IMR-90 (cell line): ENCODE data around the gene AADAC. TPM values are rescaled to one million over a fixed set of nuclear protein-coding genes. Genes with fewer than 3 reads are reported as not detected.

ENCODE experiments used
- ATAC-seq: fragments of 200-7000 bp; cut with Tn5 transposase; 2 replicates; pipeline ENCODE4 v1.9.1; 2020; ENCODE audit warnings: low read depth, mild to moderate bottlenecking, moderate library complexity
- BruUV-seq: library from RNA; stranded (reverse); fragments of 400-500 nt; replicated peaks from 2 replicates; lab custom pipeline; 2021; lab: Mats Ljungman, UMichigan
- CTCF ChIA-PET: fragments of 300-600 bp; formaldehyde crosslinking; extraction: SDS; loops from one replicate; lab custom pipeline; 2021; ENCODE audit warnings: antibody characterized with exemption; lab: Yijun Ruan, JAX
- POLR2A ChIA-PET: fragments of 300-600 bp; sonication (Branson Sonifier 250); formaldehyde crosslinking; loops from one replicate; lab custom pipeline; 2022; ENCODE audit warnings: antibody characterized with exemption; ENCODE audit not compliant: unreplicated experiment; lab: Charles Lee
- DNase-seq: peaks from one replicate; pipeline ENCODE4 v3.0.0; 2013
- H2AFZ ChIP-seq: replicated peaks from 2 replicates; pipeline ENCODE3; 2013; ENCODE audit warnings: low read length, mild to moderate bottlenecking; ENCODE audit not compliant: poor library complexity
- H2AK5ac ChIP-seq: 2 replicates; pipeline ENCODE4 v1.6.1; 2013; ENCODE audit warnings: low read depth, low read length, inconsistent platforms
- H2AK9ac ChIP-seq: replicated peaks from 2 replicates; pipeline ENCODE3; 2013; ENCODE audit warnings: mild to moderate bottlenecking, low read depth, low read length, moderate library complexity; ENCODE audit not compliant: poor library complexity
- H2BK120ac ChIP-seq: 2 replicates; pipeline ENCODE4 v1.6.1; 2013; ENCODE audit warnings: low read depth, low read length, inconsistent platforms
- H2BK15ac ChIP-seq: 3 replicates; pipeline ENCODE4 v1.6.1; 2013; ENCODE audit warnings: low read depth, low read length, inconsistent platforms
- H2BK20ac ChIP-seq: 2 replicates; pipeline ENCODE4 v1.6.1; 2013; ENCODE audit warnings: low read depth, mild to moderate bottlenecking, inconsistent platforms, low read length, moderate library complexity
- H2BK5ac ChIP-seq: 2 replicates; pipeline ENCODE4 v1.6.1; 2013; ENCODE audit warnings: mild to moderate bottlenecking, low read depth, low read length, inconsistent platforms; ENCODE audit not compliant: poor library complexity, severe bottlenecking
- H3K14ac ChIP-seq: replicated peaks from 2 replicates; pipeline ENCODE4 v1.6.1; 2013; ENCODE audit warnings: low read depth, low read length, inconsistent platforms
- H3K18ac ChIP-seq: 2 replicates; pipeline ENCODE4 v1.6.1; 2013; ENCODE audit warnings: low read depth, low read length, control low read depth
- H3K23ac ChIP-seq: 2 replicates; pipeline ENCODE4 v1.6.1; 2013; ENCODE audit warnings: low read depth, low read length, inconsistent platforms
- H3K27ac ChIP-seq: 2 replicates; pipeline ENCODE4 v1.5.1; 2013; ENCODE audit warnings: mild to moderate bottlenecking, control low read depth, low read length; ENCODE audit not compliant: insufficient read depth
- H3K27me3 ChIP-seq: 2 replicates; pipeline ENCODE4 v1.6.1; 2013; ENCODE audit warnings: low read length; ENCODE audit not compliant: control insufficient read depth, insufficient read depth
- H3K36me3 ChIP-seq: 2 replicates; pipeline ENCODE4 v1.6.1; 2013; ENCODE audit warnings: low read length, mixed read lengths; ENCODE audit not compliant: control insufficient read depth, insufficient read depth
- H3K4ac ChIP-seq: 2 replicates; pipeline ENCODE4 v1.6.1; 2013; ENCODE audit warnings: low read depth, low read length, inconsistent platforms
- H3K4me1 ChIP-seq: 2 replicates; pipeline ENCODE4 v1.6.1; 2013; ENCODE audit warnings: low read length, mixed read lengths; ENCODE audit not compliant: control insufficient read depth, insufficient read depth
- H3K4me2 ChIP-seq: 2 replicates; pipeline ENCODE4 v1.6.1; 2013; ENCODE audit warnings: low read depth, mild to moderate bottlenecking, control low read depth, low read length, moderate library complexity
- H3K4me3 ChIP-seq: 2 replicates; pipeline ENCODE4 v1.5.1; 2013; ENCODE audit warnings: low read depth, mild to moderate bottlenecking, control low read depth, low read length, moderate library complexity; ENCODE audit not compliant: insufficient read depth
- H3K56ac ChIP-seq: 2 replicates; pipeline ENCODE4 v1.6.1; 2013; ENCODE audit warnings: low read length, inconsistent platforms; ENCODE audit not compliant: insufficient read depth; ENCODE audit errors: extremely low read depth
- H3K79me1 ChIP-seq, 2 experiments: 2 replicates each; pipeline ENCODE4 v1.6.1; 2013; ENCODE audit warnings: low read length in 2 of 2, inconsistent platforms in 1 of 2, low read depth in 1 of 2
- H3K9ac ChIP-seq: 2 replicates; pipeline ENCODE4 v1.6.1; 2013; ENCODE audit warnings: low read depth, low read length, control low read depth
- H3K9me1 ChIP-seq: 2 replicates; pipeline ENCODE4 v1.6.1; 2013; ENCODE audit warnings: low read length, inconsistent platforms; ENCODE audit not compliant: insufficient read depth
- H3K9me3 ChIP-seq: 2 replicates; pipeline ENCODE4 v1.6.1; 2013; ENCODE audit warnings: low read length; ENCODE audit not compliant: control insufficient read depth, insufficient read depth
- H4K20me1 ChIP-seq: 2 replicates; pipeline ENCODE4 v1.6.1; 2013; ENCODE audit warnings: low read length, inconsistent platforms; ENCODE audit not compliant: insufficient read depth
- H4K5ac ChIP-seq: 2 replicates; pipeline ENCODE4 v1.6.1; 2013; ENCODE audit warnings: mild to moderate bottlenecking, low read depth, low read length, control low read depth
- H4K8ac ChIP-seq, 2 experiments: 2 replicates each; pipeline ENCODE4 v1.6.1; 2013; ENCODE audit warnings: low read depth in 2 of 2, low read length in 2 of 2, control low read depth in 1 of 2, inconsistent platforms in 1 of 2
- H4K91ac ChIP-seq: 2 replicates; pipeline ENCODE4 v1.6.1; 2013; ENCODE audit warnings: low read depth, low read length, inconsistent platforms; ENCODE audit not compliant: insufficient read depth
- CEBPB ChIP-seq: IDR thresholded peaks from 2 replicates; pipeline ENCODE4 v1.6.1; 2012; ENCODE audit warnings: low read depth, low read length, improper control_type of control experiment
- ELK1 ChIP-seq: fragments of 150-350 bp; IDR thresholded peaks from 2 replicates; pipeline ENCODE4 v1.6.1; 2016; ENCODE audit warnings: low read depth, mild to moderate bottlenecking, low read length, moderate library complexity, borderline replicate concordance
- WGBS, 2 experiments: methylation state at CpG; one replicate each; pipeline versions ENCODE4 v1.1.5 to v1.1.7; 2013; ENCODE audit warnings: missing lambda C conversion rate in 2 of 2; ENCODE audit not compliant: insufficient read length in 1 of 2; ENCODE audit errors: extremely low coverage in 2 of 2; 5-methylcytosine and 5-hydroxymethylcytosine counted together
- dilution Hi-C: fragments of 300-500 bp; cut with HindIII; formaldehyde crosslinking; loops from one replicate; pipeline ENCODE4 v1.14.3; 2018; ENCODE audit warnings: low sequenced_read_pairs; ENCODE audit not compliant: unreplicated experiment
- in situ Hi-C: fragments of 300-500 bp; cut with MboI; formaldehyde crosslinking; loops from 3 replicates; pipeline ENCODE4 v1.14.3; 2019; ENCODE audit warnings: low sequenced_read_pairs, inconsistent platforms, mixed read lengths
- intact Hi-C: fragments of 100-400 bp; cut with micrococcal nuclease; formaldehyde crosslinking; loops from 2 replicates; pipeline ENCODE4 v1.10.0; 2022
- polyA plus RNA-seq, 3 experiments: library from polyadenylated mRNA; depleted of rRNA; stranded (reverse); fragments of >200 nt; gene quantifications; 2 replicates each; pipeline ENCODE4 v1.2.3, GENCODE V29; 2012; ENCODE audit warnings: low replicate concordance in 1 of 3
- total RNA-seq: library from RNA; depleted of rRNA; stranded (reverse); fragments of >200 nt; gene quantifications from 2 replicates; pipeline ENCODE4 v1.2.3, GENCODE V29; 2012

AADAC gene
- total and polyA plus RNA-seq, 2 of the 4 experiments (the other 2 are of a cell fraction): not detected

DNA sequence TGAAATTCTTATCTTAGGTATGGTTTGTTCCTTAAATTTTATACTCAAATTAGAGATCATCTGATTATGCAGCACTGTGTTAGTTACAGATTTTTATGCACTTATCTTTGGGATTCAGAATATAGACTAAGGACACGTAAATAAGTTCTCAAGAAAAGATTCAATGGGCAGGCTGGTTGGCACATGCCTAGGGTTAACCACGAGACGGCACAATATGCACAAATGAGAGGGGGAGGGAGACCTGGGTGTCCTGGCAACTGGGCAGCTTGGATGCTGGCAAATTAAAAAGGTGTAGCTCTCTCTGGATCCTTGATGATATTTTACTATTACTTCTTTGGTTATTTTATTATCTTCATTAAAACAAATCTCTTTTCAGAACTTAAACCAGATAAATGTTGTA, 672 bp downstream of the AADAC start:
- Histone ChIP-seq H2BK5ac (no peak overlapping the region), H4K8ac (no peak overlapping the region), H2BK15ac (no peak overlapping the region), H4K20me1 (no peaks in the 10 kb centered on the region), H2BK120ac (no peak overlapping the region), H3K9ac (no peak overlapping the region), H2BK20ac (no peak overlapping the region), H3K4me3 (no peak overlapping the region), H3K79me1 (no peaks in the 10 kb centered on the region), H3K56ac (no peak overlapping the region), H4K5ac (no peak overlapping the region), H4K91ac (no peak overlapping the region), H3K9me3 (peaks cover 4% of the 10 kb centered on the region), H3K4ac (no peak overlapping the region), H2AFZ (no peak overlapping the region), H2AK9ac (no peak overlapping the region), H2AK5ac (no peak overlapping the region), H3K36me3 (no peaks in the 10 kb centered on the region), H3K18ac (no peak overlapping the region), H3K27me3 (no peaks in the 10 kb centered on the region; the same call in 1 of the 2 replicates), H3K23ac (no peak overlapping the region), H3K14ac (no peak overlapping the region), H3K4me1 (no peaks in the 10 kb centered on the region), H3K9me1 (no peaks in the 10 kb centered on the region), H3K4me2 (no peak overlapping the region), H3K27ac (no peak overlapping the region)
- POLR2A ChIA-PET: no interaction called here
- CTCF ChIA-PET: no interaction called here
- in situ Hi-C loops: no loop called here
- ATAC-seq (no peak), DNase-seq (no peak)
- dilution Hi-C loops: no loop called here
- no TSS peak for BruUV-seq
- intact Hi-C loops: no loop called here
- TF ChIP-seq CEBPB (no peak), ELK1 (no peak)
- WGBS, 2 experiments: no CpG with 5 or more reads among the region's 3 CpGs
